NCI-H345 treated with DMSO at 0.1 percent for 48 hours (cell line): Measurements from ENCODE around the gene CCDC85A.
"Not testable (repeated sequence)": the region's sequence is repeated elsewhere in the genome, so short reads cannot be mapped to it uniquely, and the experiment has no call there.

Experiments used
- DNase-seq: peaks from one replicate; lab custom pipeline; 2025; ENCODE audit not compliant: unreplicated experiment; lab: John Stamatoyannopoulos, UW

CCDC85A gene

GRCh38 chr2:56183643-56184499 is at the start of gene CCDC85A:
Gene CCDC85A, plus strand, starts transcription at chr2:56183990. Its CDS starts 635 bp downstream, at chr2:56184625.
- peak; percentile 80 for DNase-seq

GRCh38 chr2:56134861-56135260 is 48.9 kb upstream of the CCDC85A start:
- DNase-seq: no peak

- DNase-seq: not testable (repeated sequence)
Observed at GRCh38 chr2:56142497-56143061, 41.2 kb upstream of the CCDC85A start.

DNA sequence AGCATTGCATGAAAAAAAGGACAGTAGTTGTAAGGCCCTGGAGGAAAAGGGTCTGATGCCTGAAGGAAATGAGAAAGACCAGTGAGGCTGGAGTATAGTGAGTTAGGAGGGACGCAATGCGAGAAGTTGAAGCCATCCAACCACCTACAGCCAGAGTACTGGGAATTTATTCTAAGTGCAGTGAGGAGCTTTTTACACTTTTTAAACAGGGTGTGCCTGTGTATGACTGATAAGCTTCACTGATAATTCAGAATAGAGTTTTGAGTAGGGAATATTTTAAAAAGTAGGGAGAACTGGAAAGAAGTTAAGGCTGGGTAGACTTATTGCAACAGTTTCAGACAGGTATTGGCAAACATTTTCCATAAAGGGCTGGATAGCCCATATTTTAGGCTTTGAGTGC is 35.9 kb upstream of the CCDC85A start:
- DNase-seq: no peak

- no peak for DNase-seq
Observed at GRCh38 chr2:56148825-56149224, 35.0 kb upstream of the CCDC85A start.

DNA sequence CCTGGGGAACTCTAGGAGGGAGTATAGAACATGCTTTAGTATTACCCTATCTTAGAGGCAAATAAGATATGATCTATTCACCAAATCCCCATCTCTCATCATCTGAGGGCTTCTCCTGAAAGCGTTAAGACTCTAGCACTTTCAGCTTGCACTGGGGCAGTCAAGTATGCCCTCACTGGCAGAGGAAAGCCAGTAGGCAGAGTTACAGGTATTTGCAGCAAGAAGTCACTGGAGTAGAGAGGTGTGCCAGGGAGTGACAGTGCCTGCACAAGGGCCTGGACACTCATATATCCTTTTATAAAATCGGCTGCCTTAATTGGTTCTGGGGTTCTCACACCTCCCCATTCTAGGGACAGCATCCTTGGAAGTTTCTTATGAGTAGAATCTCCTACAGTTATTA is 31.9 kb upstream of the CCDC85A start:
- no peak for DNase-seq

GRCh38 chr2:56155188-56155587 is 28.6 kb upstream of the CCDC85A start:
- no peak for DNase-seq

GRCh38 chr2:56159875-56160274 is 23.9 kb upstream of the CCDC85A start:
- DNase-seq: not testable (repeated sequence)

GRCh38 chr2:56167616-56168562 is 15.9 kb upstream of the CCDC85A start:
- DNase-seq: peak; percentile 8

GRCh38 chr2:56169521-56169920 is 14.3 kb upstream of the CCDC85A start:
- DNase-seq: no peak

DNA sequence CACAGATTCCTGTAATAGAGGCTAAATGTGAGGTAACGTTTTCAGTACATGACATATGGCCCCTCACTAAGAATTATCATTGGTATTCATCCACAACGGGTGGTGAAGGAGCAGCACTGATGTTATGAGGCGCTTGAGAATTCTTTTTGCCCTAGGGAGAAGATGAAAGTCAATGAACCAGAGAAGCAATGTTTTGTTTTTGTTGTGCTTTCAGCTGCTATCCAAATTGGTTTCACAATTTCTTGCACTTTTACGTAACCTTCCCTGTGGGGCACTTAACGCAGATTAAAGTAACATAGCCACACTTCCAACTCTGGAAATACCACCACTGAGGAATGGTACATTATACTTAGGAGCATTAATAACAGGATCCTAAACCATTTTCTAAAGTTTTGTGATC is 13.3 kb upstream of the CCDC85A start:
- no peak for DNase-seq

- DNase-seq: no peak
Observed at GRCh38 chr2:56170988-56171387, 12.8 kb upstream of the CCDC85A start.

GRCh38 chr2:56175779-56176178 is 8.0 kb upstream of the CCDC85A start:
- DNase-seq: no peak

GRCh38 chr2:56177420-56178220 is 6.2 kb upstream of the CCDC85A start:
- DNase-seq: no peak

DNA sequence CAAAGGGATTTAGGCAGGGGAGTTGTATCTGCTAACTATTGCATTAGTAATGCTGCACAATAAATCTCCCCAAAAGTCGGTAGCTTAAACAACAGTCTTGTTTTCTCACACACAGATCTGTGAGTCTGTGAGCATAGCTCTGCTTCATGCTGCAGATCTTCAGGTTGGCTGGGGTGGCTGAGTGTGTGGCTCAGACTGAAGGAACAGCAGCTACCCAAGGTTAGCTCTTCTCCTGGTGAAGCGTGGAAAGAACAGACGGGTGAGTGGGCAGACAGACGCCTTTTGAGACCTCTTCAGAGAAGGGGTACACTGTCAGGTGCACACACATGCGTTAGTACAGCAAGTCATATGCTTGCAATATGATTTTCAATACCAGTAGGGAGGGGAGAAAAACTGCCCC is 3.9 kb upstream of the CCDC85A start:
- DNase-seq: no peak

- no peak for DNase-seq
Observed at GRCh38 chr2:56182420-56182819, 1.4 kb upstream of the CCDC85A start.

DNA sequence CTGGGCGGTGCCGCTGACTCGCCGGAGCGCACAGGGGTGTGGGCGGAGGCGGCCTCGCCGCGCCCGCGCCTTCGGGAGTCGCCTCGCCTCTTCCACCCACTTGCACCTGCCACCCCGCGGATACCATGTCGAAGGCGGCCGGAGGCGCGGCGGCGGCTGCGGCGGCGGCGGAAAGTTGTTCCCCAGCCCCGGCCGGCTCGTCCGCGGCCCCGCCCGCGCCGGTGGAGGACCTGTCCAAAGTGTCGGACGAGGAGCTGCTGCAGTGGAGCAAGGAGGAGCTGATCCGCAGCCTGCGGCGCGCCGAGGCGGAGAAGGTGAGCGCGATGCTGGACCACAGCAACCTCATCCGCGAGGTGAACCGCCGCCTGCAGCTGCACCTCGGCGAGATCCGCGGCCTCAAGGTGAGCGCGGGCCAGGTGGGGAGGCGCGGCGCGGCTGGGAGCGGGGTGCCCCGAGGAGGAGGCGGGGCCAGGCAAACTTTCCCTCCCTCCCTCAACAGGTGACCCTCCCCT is 766 bp downstream of the CCDC85A start:
- peak; percentile 53 for DNase-seq

- peak; percentile 59 for DNase-seq
Observed at GRCh38 chr2:56185101-56185581, 1.4 kb downstream of the CCDC85A start.

DNA sequence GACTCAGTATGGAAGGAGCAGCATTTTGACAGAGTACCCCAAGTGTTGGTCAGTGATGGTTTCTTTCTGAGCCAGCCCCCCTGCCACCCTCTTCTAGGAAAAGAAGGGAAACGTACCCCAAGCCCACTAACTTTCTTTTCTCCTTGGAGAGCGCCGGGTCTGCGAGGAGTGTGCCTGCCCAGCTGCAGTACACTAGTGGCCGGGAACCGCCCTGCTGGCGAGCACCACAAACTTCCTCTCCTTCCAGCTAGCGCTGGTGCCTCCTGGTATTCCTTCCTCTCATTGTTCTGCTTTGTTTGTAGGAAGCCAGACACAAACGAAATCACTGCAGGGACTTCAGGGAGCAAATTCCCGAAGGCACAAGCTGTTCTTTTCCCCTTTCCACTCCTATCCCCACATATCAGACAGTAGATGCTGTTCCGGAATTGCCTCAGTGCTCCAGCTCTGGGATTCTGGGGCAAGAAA is 1.8 kb downstream of the CCDC85A start:
- peak; percentile 59 for DNase-seq

GRCh38 chr2:56191617-56192016 is 7.8 kb downstream of the CCDC85A start:
- DNase-seq: peak; percentile 35
